ENCODE measurements around the gene ZZZ3.

ZZZ3 gene

GRCh38 chr1:77706321-77706720, 23.9 kb upstream of the ZZZ3 start:
- CTCF ChIA-PET = no interaction called here
- TF ChIP-seq ZBTB1 (tag by site-specific recombination; IDR thresholded peaks at IDR 0.05) (no peak), ZNF660 (tag by site-specific recombination; IDR thresholded peaks at IDR 0.05) (no peak), ZNF157 (tag by site-specific recombination; IDR thresholded peaks at IDR 0.05) (no peak), PRDM2 (tag by site-specific recombination; IDR thresholded peaks at IDR 0.05; ENCODE audit: borderline replicate concordance) (no peak), ZNF223 (tag by site-specific recombination; IDR thresholded peaks at IDR 0.05) (no peak), ZNF280C (tag by site-specific recombination; IDR thresholded peaks at IDR 0.05) (no peak), OSR2 (tag by site-specific recombination; IDR thresholded peaks at IDR 0.05) (no peak), ZNF670 (tag by site-specific recombination; IDR thresholded peaks at IDR 0.05; ENCODE audit: low read depth) (no peak), YY1 (tag by site-specific recombination; IDR thresholded peaks at IDR 0.05) (no peak), HOXD13 (CRISPR knock-in tag; IDR thresholded peaks at IDR 0.05; ENCODE audit: borderline replicate concordance) (no peak), PBX3 (CRISPR knock-in tag; IDR thresholded peaks at IDR 0.05) (no peak), ZNF391 (tag by site-specific recombination; IDR thresholded peaks at IDR 0.05; ENCODE audit: borderline replicate concordance, low read depth) (no peak), ZBTB17 (tag by site-specific recombination; IDR thresholded peaks at IDR 0.05) (no peak), ZNF837 (tag by site-specific recombination; IDR thresholded peaks at IDR 0.05) (no peak)
- TF ChIP-seq, protein P1, sequence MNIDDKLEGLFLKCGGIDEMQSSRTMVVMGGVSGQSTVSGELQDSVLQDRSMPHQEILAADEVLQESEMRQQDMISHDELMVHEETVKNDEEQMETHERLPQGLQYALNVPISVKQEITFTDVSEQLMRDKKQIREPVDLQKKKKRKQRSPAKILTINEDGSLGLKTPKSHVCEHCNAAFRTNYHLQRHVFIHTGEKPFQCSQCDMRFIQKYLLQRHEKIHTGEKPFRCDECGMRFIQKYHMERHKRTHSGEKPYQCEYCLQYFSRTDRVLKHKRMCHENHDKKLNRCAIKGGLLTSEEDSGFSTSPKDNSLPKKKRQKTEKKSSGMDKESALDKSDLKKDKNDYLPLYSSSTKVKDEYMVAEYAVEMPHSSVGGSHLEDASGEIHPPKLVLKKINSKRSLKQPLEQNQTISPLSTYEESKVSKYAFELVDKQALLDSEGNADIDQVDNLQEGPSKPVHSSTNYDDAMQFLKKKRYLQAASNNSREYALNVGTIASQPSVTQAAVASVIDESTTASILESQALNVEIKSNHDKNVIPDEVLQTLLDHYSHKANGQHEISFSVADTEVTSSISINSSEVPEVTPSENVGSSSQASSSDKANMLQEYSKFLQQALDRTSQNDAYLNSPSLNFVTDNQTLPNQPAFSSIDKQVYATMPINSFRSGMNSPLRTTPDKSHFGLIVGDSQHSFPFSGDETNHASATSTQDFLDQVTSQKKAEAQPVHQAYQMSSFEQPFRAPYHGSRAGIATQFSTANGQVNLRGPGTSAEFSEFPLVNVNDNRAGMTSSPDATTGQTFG (tag by site-specific recombination; IDR thresholded peaks at IDR 0.05; ENCODE audit: borderline replicate concordance) = no peak
- H3K4me1 ChIP-seq (ENCODE audit: control insufficient read depth, insufficient read depth, low read length) = no peaks in the 10 kb centered on the region
- H3K27ac ChIP-seq (ENCODE audit: extremely low read depth, low read depth, low read length) = no peak overlapping the region
- POLR2A ChIA-PET = no interaction called here
- H3K4me3 ChIP-seq (ENCODE audit: low read depth, low read length) = no peak overlapping the region
- peaks cover 24 to 46% of the 10 kb centered on the region in 2 experiments for H3K36me3 ChIP-seq (ENCODE audit: control insufficient read depth in 2 of 2, insufficient read depth in 1 of 2, low read length in 2 of 2)
- no peaks in the 10 kb centered on the region for H3K9me3 ChIP-seq (ENCODE audit: control insufficient read depth, insufficient read depth, low read depth, low read length)

Data from HEK293 (cell line).